Endothelial cell (in vitro differentiated cells): ENCODE results near the gene ITGA3. TPM values are rescaled to one million over a fixed set of nuclear protein-coding genes. Genes with fewer than 3 reads are reported as not detected.

Experiments
- DNase-seq: peaks from one replicate; pipeline ENCODE4 v3.0.0; 2021; ENCODE audit warnings: low spot score
- H3K27ac Mint-ChIP-seq: one replicate; pipeline ENCODE4 v1.8.0; 2021; ENCODE audit warnings: mixed read lengths, inconsistent platforms; ENCODE audit not compliant: unreplicated experiment
- H3K27me3 Mint-ChIP-seq: one replicate; pipeline ENCODE4 v1.8.0; 2021; ENCODE audit warnings: mild to moderate bottlenecking, moderate library complexity, mixed read lengths, inconsistent platforms; ENCODE audit not compliant: unreplicated experiment
- H3K36me3 Mint-ChIP-seq: one replicate; pipeline ENCODE4 v1.8.0; 2021; ENCODE audit warnings: mild to moderate bottlenecking, low read depth, mixed read lengths, inconsistent platforms; ENCODE audit not compliant: unreplicated experiment
- H3K4me1 Mint-ChIP-seq: one replicate; pipeline ENCODE4 v1.8.0; 2021; ENCODE audit warnings: mild to moderate bottlenecking, mixed read lengths, inconsistent platforms; ENCODE audit not compliant: unreplicated experiment
- H3K4me3 Mint-ChIP-seq: one replicate; pipeline ENCODE4 v1.8.0; 2021; ENCODE audit warnings: mild to moderate bottlenecking, mixed read lengths, inconsistent platforms; ENCODE audit not compliant: unreplicated experiment
- H3K9me3 Mint-ChIP-seq: one replicate; pipeline ENCODE4 v1.8.0; 2021; ENCODE audit warnings: mixed read lengths, inconsistent platforms; ENCODE audit not compliant: unreplicated experiment
- CTCF ChIP-seq: fragments of 200-600 bp; sonication (generic); IDR thresholded peaks from one replicate; pipeline ENCODE4 v1.5.0; 2021; ENCODE audit warnings: antibody characterized with exemption; ENCODE audit not compliant: unreplicated experiment
- total RNA-seq: library from RNA; stranded (reverse); fragmentation: NEBNext Ultra II Directional; extraction: Animal tissue kit (Norgen Biotek cat#: 25700); gene quantifications from one replicate; pipeline ENCODE4 v1.2.1, GENCODE V29; 2021; ENCODE audit not compliant: unreplicated experiment

ITGA3 gene
- total RNA-seq, 1 donor from 2014 or later, result 5.0 TPM

DNA sequence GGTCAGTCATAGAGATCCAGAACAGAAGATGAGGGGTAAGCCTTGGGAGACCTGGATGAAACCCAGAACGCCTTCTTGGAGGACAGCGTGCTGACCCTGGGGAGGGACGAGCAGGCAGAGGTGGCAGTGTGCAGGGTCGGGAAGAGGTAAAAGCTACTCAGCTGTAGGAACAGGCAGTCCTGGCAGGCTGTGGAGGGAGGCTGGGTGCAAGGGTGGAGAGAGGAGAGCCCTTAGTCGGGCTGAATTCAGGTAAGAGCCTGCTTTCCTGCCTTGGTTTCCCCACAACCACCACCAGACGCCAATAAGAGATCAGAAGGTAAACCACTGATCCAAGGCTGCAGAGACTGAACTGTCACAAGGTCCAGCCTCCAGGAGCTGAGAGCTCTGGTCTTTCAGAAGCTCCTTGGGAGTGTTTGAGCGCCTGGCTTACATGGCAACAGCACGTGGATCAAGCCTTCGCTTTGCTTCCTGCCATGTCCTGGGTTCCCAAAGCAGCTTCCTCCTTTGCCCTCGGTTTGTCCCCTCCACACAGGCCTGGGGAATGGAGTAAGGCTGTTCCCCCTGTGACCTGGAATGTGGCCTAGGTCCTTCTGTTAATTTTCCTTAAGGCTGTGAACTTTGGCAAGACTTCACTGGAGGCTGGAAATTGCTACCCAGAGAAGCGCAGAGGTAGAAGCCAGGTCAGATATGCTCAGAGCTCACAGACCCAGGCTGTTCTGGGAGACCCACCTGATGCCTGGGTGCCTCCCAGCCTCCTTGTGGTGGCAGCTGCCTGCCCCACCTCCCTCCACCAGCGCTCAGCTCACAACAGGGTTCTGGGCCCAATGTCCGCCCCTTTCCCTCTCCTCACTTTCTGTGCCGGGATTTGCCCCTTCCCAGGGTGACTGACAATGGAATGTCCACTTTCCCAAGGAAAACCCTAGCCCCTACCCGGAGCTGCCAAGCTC, 35.3 kb downstream of the ITGA3 start:
- H3K27ac Mint-ChIP-seq, result no peak overlapping the region
- no peak for DNase-seq
- no peaks in the 10 kb centered on the region for H3K36me3 Mint-ChIP-seq
- H3K27me3 Mint-ChIP-seq, result peaks cover 10% of the 10 kb centered on the region
- peaks cover 12% of the 10 kb centered on the region for H3K4me1 Mint-ChIP-seq
- H3K4me3 Mint-ChIP-seq, result no peak overlapping the region
- no peaks in the 10 kb centered on the region for H3K9me3 Mint-ChIP-seq
- TF ChIP-seq CTCF, result no peak

GRCh38 chr17:50091918-50092285, 36.0 kb downstream of the ITGA3 start:
- DNase-seq, result no peak
- Mint-ChIP-seq H3K4me1 (peaks cover 12% of the 10 kb centered on the region), H3K27me3 (peaks cover 14% of the 10 kb centered on the region), H3K27ac (no peak overlapping the region), H3K36me3 (no peaks in the 10 kb centered on the region), H3K4me3 (no peak overlapping the region), H3K9me3 (no peaks in the 10 kb centered on the region)
- TF ChIP-seq CTCF, result no peak

- no peak for DNase-seq
- H3K4me1 Mint-ChIP-seq, result peaks cover 12% of the 10 kb centered on the region
- H3K9me3 Mint-ChIP-seq, result no peaks in the 10 kb centered on the region
- H3K4me3 Mint-ChIP-seq, result no peak overlapping the region
- peaks cover 5% of the 10 kb centered on the region for H3K36me3 Mint-ChIP-seq
- H3K27me3 Mint-ChIP-seq, result peaks cover 14% of the 10 kb centered on the region
- peak overlapping the region; percentile 2 for H3K27ac Mint-ChIP-seq
- TF ChIP-seq CTCF, result no peak
Observed at GRCh38 chr17:50093246-50093645, 37.3 kb downstream of the ITGA3 start.

DNA sequence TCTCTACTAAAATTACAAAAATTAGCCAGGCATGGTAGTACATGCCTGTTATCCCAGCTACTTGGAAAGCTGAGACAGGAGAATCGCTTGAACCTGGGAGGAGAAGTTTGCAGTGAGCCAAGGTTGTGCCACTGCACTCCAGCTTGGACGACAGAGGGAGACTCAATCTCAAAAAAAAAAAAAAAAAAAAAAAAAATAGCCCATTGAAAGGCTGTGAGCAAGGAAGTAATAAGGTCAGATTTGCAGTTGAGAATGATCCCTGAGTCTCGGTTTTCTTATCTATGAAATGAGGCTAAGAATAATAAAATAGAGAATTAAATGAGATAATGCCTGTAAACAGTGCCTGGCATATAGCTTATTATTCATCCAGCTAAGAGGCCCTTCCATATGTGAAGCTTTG, 37.9 kb downstream of the ITGA3 start:
- H3K4me3 Mint-ChIP-seq, result no peak overlapping the region
- no peak for DNase-seq
- peaks cover 12% of the 10 kb centered on the region for H3K4me1 Mint-ChIP-seq
- no peaks in the 10 kb centered on the region for H3K9me3 Mint-ChIP-seq
- no peak overlapping the region for H3K27ac Mint-ChIP-seq
- TF ChIP-seq CTCF, result no peak
- H3K36me3 Mint-ChIP-seq, result peaks cover 10% of the 10 kb centered on the region
- peaks cover 16% of the 10 kb centered on the region for H3K27me3 Mint-ChIP-seq

DNA sequence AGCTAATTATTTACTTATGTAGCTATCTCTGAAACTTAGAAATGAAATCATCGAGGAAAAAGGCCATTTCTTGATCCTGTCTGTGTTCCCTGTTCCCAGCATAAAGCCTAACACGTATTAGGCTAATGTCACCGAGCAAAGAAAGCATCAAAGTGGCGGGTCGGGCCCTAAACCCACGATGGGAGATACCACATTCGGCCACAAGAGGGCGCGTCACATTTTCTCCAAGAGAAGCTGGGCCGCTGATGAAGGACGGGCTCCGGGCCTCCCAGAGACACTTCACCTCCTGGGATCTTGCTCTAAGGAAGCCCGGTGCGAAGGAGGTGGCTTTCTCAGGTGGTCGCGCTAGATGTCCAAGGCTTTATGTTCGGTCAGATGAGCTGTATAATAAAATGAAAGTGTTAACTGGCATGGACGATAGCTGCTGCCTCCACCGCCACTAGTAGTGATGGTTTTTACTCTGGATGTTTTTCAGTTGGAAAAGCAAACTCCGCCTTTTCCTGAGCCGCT, 38.4 kb downstream of the ITGA3 start:
- Mint-ChIP-seq H3K4me1 (peaks cover 12% of the 10 kb centered on the region), H3K36me3 (peaks cover 10% of the 10 kb centered on the region), H3K4me3 (peak overlapping the region; percentile 98), H3K9me3 (no peaks in the 10 kb centered on the region), H3K27ac (peak overlapping the region; percentile 84), H3K27me3 (peaks cover 16% of the 10 kb centered on the region)
- peak; percentile 98 for TF ChIP-seq CTCF
- peak; percentile 92 for DNase-seq
